PC-3 (cell line): ENCODE measurements around the gene BHLHE23. TPM values are rescaled to one million over a fixed set of nuclear protein-coding genes. Genes with fewer than 3 reads are reported as not detected.

ENCODE experiments used
- ATAC-seq: fragments of 200-7000 bp; cut with Tn5 transposase; 2 replicates; pipeline ENCODE4 v1.9.1; 2020; ENCODE audit warnings: mild to moderate bottlenecking, moderate library complexity
- BruUV-seq: library from RNA; stranded (reverse); fragments of 400-500 nt; replicated peaks from 2 replicates; lab custom pipeline; 2021; lab: Mats Ljungman, UMichigan
- CTCF ChIA-PET: fragments of 300-600 bp; sonication (Branson Sonifier 250); formaldehyde crosslinking; loops from one replicate; lab custom pipeline; 2022; ENCODE audit warnings: antibody characterized with exemption; lab: Charles Lee
- POLR2A ChIA-PET: fragments of 300-600 bp; sonication (Branson Sonifier 250); formaldehyde crosslinking; loops from one replicate; lab custom pipeline; 2022; ENCODE audit warnings: antibody characterized with exemption; ENCODE audit not compliant: unreplicated experiment; lab: Charles Lee
- DNase-seq: peaks from one replicate; pipeline ENCODE4 v3.0.0-alpha.2; 2015
- H2AFZ ChIP-seq: fragments of 300-600 bp; sonication (generic); 2 replicates; pipeline ENCODE4 v1.6.0; 2016; ENCODE audit warnings: antibody characterized with exemption, low read length
- H3F3A ChIP-seq: fragments of 300-600 bp; sonication (generic); one replicate; pipeline ENCODE4 v1.6.0; 2017; ENCODE audit warnings: antibody characterized with exemption, low read length, control low read depth, mild to moderate bottlenecking; ENCODE audit not compliant: unreplicated experiment
- H3K27ac ChIP-seq: fragments of 300-600 bp; sonication (generic); 2 replicates; pipeline ENCODE4 v1.5.1; 2016; ENCODE audit warnings: mild to moderate bottlenecking, low read length
- H3K27me3 ChIP-seq: fragments of 300-600 bp; sonication (generic); 2 replicates; pipeline ENCODE4 v1.6.1; 2016; ENCODE audit warnings: low read length, mixed read lengths
- H3K36me3 ChIP-seq: fragments of 300-600 bp; sonication (generic); 2 replicates; pipeline ENCODE4 v1.6.1; 2016; ENCODE audit warnings: low read depth, mixed run types, low read length, mixed read lengths
- H3K4me1 ChIP-seq: fragments of 300-600 bp; sonication (generic); 2 replicates; pipeline ENCODE4 v1.5.1; 2016; ENCODE audit warnings: low read length; ENCODE audit not compliant: insufficient read depth
- H3K4me2 ChIP-seq: fragments of 300-600 bp; sonication (generic); 2 replicates; pipeline ENCODE4 v1.6.0; 2016; ENCODE audit warnings: low read length
- H3K4me3 ChIP-seq: fragments of 300-600 bp; sonication (generic); 2 replicates; pipeline ENCODE4 v1.5.1; 2016; ENCODE audit warnings: mild to moderate bottlenecking, low read length, mixed read lengths
- H3K79me2 ChIP-seq: fragments of 300-600 bp; sonication (generic); 2 replicates; pipeline ENCODE4 v1.6.1; 2017; ENCODE audit warnings: low read length, mixed read lengths
- H3K9ac ChIP-seq: fragments of 300-600 bp; sonication (generic); 2 replicates; pipeline ENCODE4 v1.6.0; 2016; ENCODE audit warnings: mild to moderate bottlenecking, low read length
- H3K9me2 ChIP-seq: fragments of 300-600 bp; sonication (generic); replicated peaks from 2 replicates; pipeline ENCODE4 v1.6.1; 2016; ENCODE audit warnings: mixed run types, low read length, mixed read lengths
- H3K9me3 ChIP-seq: fragments of 300-600 bp; sonication (generic); 2 replicates; pipeline ENCODE4 v1.6.1; 2016; ENCODE audit warnings: low read length, mixed read lengths
- H4K20me1 ChIP-seq: fragments of 300-600 bp; sonication (generic); 2 replicates; pipeline ENCODE4 v1.6.1; 2016; ENCODE audit warnings: low read length, mixed read lengths
- CTCF ChIP-seq: fragments of 300-600 bp; sonication (generic); conservative IDR thresholded peaks from 2 replicates; pipeline ENCODE4 v1.5.1; 2017; ENCODE audit warnings: antibody characterized with exemption, low read depth, mild to moderate bottlenecking, low read length
- EZH2 ChIP-seq: fragments of 300-600 bp; sonication (generic); IDR thresholded peaks from one replicate; pipeline ENCODE4 v1.6.1; 2017; ENCODE audit warnings: antibody characterized with exemption, mild to moderate bottlenecking, low read length; ENCODE audit not compliant: unreplicated experiment
- EZH2phosphoT487 ChIP-seq: fragments of 300-600 bp; sonication (generic); IDR thresholded peaks from 2 replicates; pipeline ENCODE4 v1.6.1; 2018; ENCODE audit warnings: mild to moderate bottlenecking, antibody characterized with exemption, low read length, borderline replicate concordance
- intact Hi-C: fragments of 100-400 bp; cut with micrococcal nuclease; formaldehyde crosslinking; loops from 2 replicates; pipeline ENCODE4 v1.9.0; 2023
- total RNA-seq: library from RNA; depleted of rRNA; stranded (reverse); fragments of >200 nt; gene quantifications from 2 replicates; pipeline ENCODE4 v1.2.3, GENCODE V29; 2014

BHLHE23 gene
- total RNA-seq, 1 experiment from 2014 or later, result not detected

- CTCF ChIA-PET, result no interaction called here
These were observed 48.0 kb upstream of the BHLHE23 start for GRCh38 chr20:63054681-63055240.

GRCh38 chr20:63054103-63054474 lies 47.3 kb upstream of the BHLHE23 start:
- no TSS peak for BruUV-seq
- Histone ChIP-seq H3F3A (no peaks in the 10 kb centered on the region), H3K9ac (no peak overlapping the region), H3K9me2 (no peaks in the 10 kb centered on the region), H3K4me3 (no peak overlapping the region), H3K27me3 (peaks cover 59% of the 10 kb centered on the region), H4K20me1 (no peaks in the 10 kb centered on the region), H3K27ac (no peak overlapping the region), H3K4me1 (no peaks in the 10 kb centered on the region; the same call in 1 of the 2 replicates), H3K79me2 (no peaks in the 10 kb centered on the region), H3K36me3 (no peaks in the 10 kb centered on the region), H3K9me3 (no peaks in the 10 kb centered on the region), H3K4me2 (no peak overlapping the region), H2AFZ (no peak overlapping the region)
- no peak for TF ChIP-seq EZH2phosphoT487
- TF ChIP-seq CTCF, result no peak
- TF ChIP-seq EZH2, result no peak
- ChIA-PET POLR2A (no interaction called here), CTCF (no interaction called here)
- ATAC-seq (no peak), DNase-seq (no peak)
- intact Hi-C loops, result no loop called here

More at GRCh38 chr20:63054681-63055240, 48.0 kb upstream of the BHLHE23 start:
- intact Hi-C loops, result no loop called here
- Histone ChIP-seq H2AFZ (no peak overlapping the region), H3F3A (no peaks in the 10 kb centered on the region), H4K20me1 (no peaks in the 10 kb centered on the region), H3K27ac (no peak overlapping the region), H3K9ac (no peak overlapping the region), H3K4me3 (no peak overlapping the region), H3K9me2 (no peaks in the 10 kb centered on the region), H3K27me3 (peaks cover 55% of the 10 kb centered on the region), H3K4me2 (no peak overlapping the region), H3K4me1 (no peaks in the 10 kb centered on the region; the same call in 1 of the 2 replicates), H3K79me2 (no peaks in the 10 kb centered on the region), H3K9me3 (no peaks in the 10 kb centered on the region), H3K36me3 (no peaks in the 10 kb centered on the region)
- ATAC-seq (no peak), DNase-seq (no peak)
- BruUV-seq, result no TSS peak
- POLR2A ChIA-PET, result no interaction called here
- TF ChIP-seq CTCF, result no peak
- no peak for TF ChIP-seq EZH2
- no peak for TF ChIP-seq EZH2phosphoT487

- H3K9me3 ChIP-seq, result no peaks in the 10 kb centered on the region
- ChIA-PET CTCF (no interaction called here), POLR2A (no interaction called here)
- ATAC-seq (no peak), DNase-seq (no peak)
- BruUV-seq, result no TSS peak
- no peak overlapping the region for H3K4me2 ChIP-seq
- peaks cover 54% of the 10 kb centered on the region for H3K27me3 ChIP-seq
- no peaks in the 10 kb centered on the region for H3K9me2 ChIP-seq
- TF ChIP-seq EZH2, result no peak
- H3K27ac ChIP-seq, result no peak overlapping the region
- H3K36me3 ChIP-seq, result no peaks in the 10 kb centered on the region
- no peaks in the 10 kb centered on the region; the same call in 1 of the 2 replicates for H3K4me1 ChIP-seq
- no peaks in the 10 kb centered on the region for H4K20me1 ChIP-seq
- H3F3A ChIP-seq, result no peaks in the 10 kb centered on the region
- no peaks in the 10 kb centered on the region for H3K79me2 ChIP-seq
- H2AFZ ChIP-seq, result no peak overlapping the region
- no peak overlapping the region for H3K9ac ChIP-seq
- H3K4me3 ChIP-seq, result no peak overlapping the region
- intact Hi-C loops, result no loop called here
These were observed 46.8 kb upstream of the BHLHE23 start for GRCh38 chr20:63053432-63054102.
